HCT116 (cell line): ENCODE measurements around the gene TMSB4X. TPM values are rescaled to one million over a fixed set of nuclear protein-coding genes. Genes with fewer than 3 reads are reported as not detected.

Experiments used
- ATAC-seq: fragments of 200-7000 bp; cut with Tn5 transposase; 2 replicates; pipeline ENCODE4 v1.9.1; 2020; ENCODE audit warnings: mild to moderate bottlenecking, moderate library complexity
- BruUV-seq: library from RNA; stranded (reverse); fragments of 400-500 nt; replicated peaks from 2 replicates; lab custom pipeline; 2021; lab: Mats Ljungman, UMichigan
- CTCF ChIA-PET: fragments of 300-600 bp; sonication (Branson Sonifier 250); formaldehyde crosslinking; loops from one replicate; lab custom pipeline; 2021; ENCODE audit warnings: antibody characterized with exemption; lab: Charles Lee
- POLR2A ChIA-PET: fragments of 300-600, 350-600 bp; sonication (Branson Sonifier 250); formaldehyde crosslinking; loops from one replicate; lab custom pipeline; 2021; ENCODE audit warnings: antibody characterized with exemption; lab: Charles Lee
- RAD21 ChIA-PET, 2 experiments: fragments of 300-600 bp; sonication (Branson Sonifier 250); formaldehyde crosslinking; loops; one replicate each; lab custom pipeline; 2023; ENCODE audit warnings: low total read pairs in 2 of 2; ENCODE audit not compliant: uncharacterized antibody in 2 of 2, unreplicated experiment in 2 of 2, low non-redundant PET in 1 of 2; lab: Charles Lee
- DNase-seq: peaks from one replicate; pipeline ENCODE4 v3.0.0-alpha.2; 2010; ENCODE audit warnings: low read depth, low spot score
- H2AFZ ChIP-seq: fragments of 200-600 bp; shearing (Covaris generic), sonication (generic); 2 replicates; pipeline ENCODE4 v1.6.1; 2017; ENCODE audit warnings: low read depth, mixed run types, mixed read lengths, antibody characterized with exemption, low read length; ENCODE audit not compliant: poor library complexity, severe bottlenecking
- H3K27ac ChIP-seq: 2 replicates; pipeline ENCODE4 v1.5.1; 2012; ENCODE audit warnings: low read depth, low read length
- H3K27me3 ChIP-seq: fragments of 200-600 bp; sonication (generic); 2 replicates; pipeline ENCODE4 v1.6.1; 2016; ENCODE audit warnings: mixed run types, low read length, mixed read lengths; ENCODE audit not compliant: insufficient read depth
- H3K36me3 ChIP-seq, 2 experiments: fragments of 200-500 bp in 1 of 2; fragments of 200-600 bp in 1 of 2; sonication (Bioruptor generic) in 1 of 2; sonication (generic) in 1 of 2; 2 replicates each; pipeline versions ENCODE4 v1.5.1 to v1.6.1; 2014 to 2016; ENCODE audit warnings: low read length in 2 of 2, inconsistent platforms in 1 of 2, mixed read lengths in 1 of 2, mixed run types in 1 of 2; ENCODE audit not compliant: insufficient read depth in 2 of 2, control insufficient read depth in 1 of 2
- H3K4me1 ChIP-seq, 2 experiments: fragments of 200-600 bp in 1 of 2; sonication (generic) in 1 of 2; 2 replicates each; pipeline versions ENCODE4 v1.5.1 to v1.6.1; 2012 to 2017; ENCODE audit warnings: low read length in 2 of 2, inconsistent platforms in 1 of 2, mild to moderate bottlenecking in 1 of 2, mixed read lengths in 1 of 2, mixed run types in 1 of 2, moderate library complexity in 1 of 2; ENCODE audit not compliant: insufficient read depth in 2 of 2, control insufficient read depth in 1 of 2
- H3K4me2 ChIP-seq: fragments of 200-600 bp; sonication (generic); 2 replicates; pipeline ENCODE4 v1.6.1; 2017; ENCODE audit warnings: mixed run types, low read length, mixed read lengths
- H3K4me3 ChIP-seq, 2 experiments: fragments of 200-600 bp in 1 of 2; sonication (generic) in 1 of 2; replicated peaks in 1 of 2; 2 replicates each; pipeline ENCODE4 v1.5.1; 2011 to 2016; ENCODE audit warnings: low read length in 2 of 2, control low read depth in 1 of 2, low read depth in 1 of 2, mild to moderate bottlenecking in 1 of 2, mixed read lengths in 1 of 2, mixed run types in 1 of 2
- H3K79me2 ChIP-seq: fragments of 200-600 bp; sonication (generic); 2 replicates; pipeline ENCODE4 v1.6.1; 2017; ENCODE audit warnings: mild to moderate bottlenecking, mixed run types, low read length, moderate library complexity, mixed read lengths; ENCODE audit not compliant: insufficient read depth
- H3K9ac ChIP-seq: fragments of 200-600 bp; sonication (generic); 2 replicates; pipeline ENCODE4 v1.6.1; 2016; ENCODE audit warnings: low read length, mixed read lengths
- H3K9me2 ChIP-seq: fragments of 200-600 bp; sonication (generic), shearing (Covaris generic); 2 replicates; pipeline ENCODE4 v1.6.1; 2017; ENCODE audit warnings: mixed run types, mild to moderate bottlenecking, moderate library complexity; ENCODE audit not compliant: insufficient read depth
- H3K9me3 ChIP-seq, 2 experiments: fragments of 200-500 bp in 1 of 2; fragments of 200-600 bp in 1 of 2; sonication (Bioruptor generic) in 1 of 2; sonication (generic) in 1 of 2; 2 replicates each; pipeline ENCODE4 v1.6.1; 2014 to 2017; ENCODE audit warnings: low read length in 2 of 2, mixed read lengths in 2 of 2, inconsistent platforms in 1 of 2, low read depth in 1 of 2, mild to moderate bottlenecking in 1 of 2, mixed run types in 1 of 2, moderate library complexity in 1 of 2; ENCODE audit not compliant: control insufficient read depth in 1 of 2, insufficient read depth in 1 of 2
- H4K20me1 ChIP-seq: fragments of 200-600 bp; sonication (generic), shearing (Covaris generic); 2 replicates; pipeline ENCODE4 v1.6.1; 2017; ENCODE audit warnings: mixed run types, mild to moderate bottlenecking, moderate library complexity; ENCODE audit not compliant: insufficient read depth
- CBX3 ChIP-seq: IDR thresholded peaks from 2 replicates; pipeline ENCODE4 v1.6.1; 2012; ENCODE audit warnings: low read depth
- CEBPB ChIP-seq: IDR thresholded peaks from 2 replicates; pipeline ENCODE4 v1.6.1; 2012; ENCODE audit warnings: low read depth
- EGR1 ChIP-seq: IDR thresholded peaks from 2 replicates; pipeline ENCODE4 v1.6.1; 2012; ENCODE audit warnings: low read depth
- POLR2A ChIP-seq: IDR thresholded peaks from 2 replicates; pipeline ENCODE4 v1.7.0; 2011; ENCODE audit warnings: borderline replicate concordance; ENCODE audit not compliant: insufficient read depth, insufficient read length; ENCODE audit errors: extremely low read depth
- POLR2AphosphoS5 ChIP-seq: IDR thresholded peaks from 2 replicates; pipeline ENCODE4 v1.6.1; 2011; ENCODE audit warnings: mild to moderate bottlenecking, low read depth, low read length, moderate library complexity
- SIN3A ChIP-seq: IDR thresholded peaks from 2 replicates; pipeline ENCODE4 v1.6.1; 2012; ENCODE audit warnings: low read depth
- SP1 ChIP-seq: IDR thresholded peaks from 2 replicates; pipeline ENCODE4 v1.6.1; 2012; ENCODE audit warnings: low read depth
- SRF ChIP-seq: IDR thresholded peaks from 2 replicates; pipeline ENCODE4 v1.6.1; 2012; ENCODE audit warnings: low read depth
- TCF7L2 ChIP-seq: IDR thresholded peaks from 2 replicates; pipeline ENCODE4 v1.7.0; 2011; ENCODE audit warnings: borderline replicate concordance, inconsistent platforms; ENCODE audit not compliant: insufficient read depth, insufficient read length; ENCODE audit errors: extremely low read depth
- YY1 ChIP-seq: IDR thresholded peaks from 2 replicates; pipeline ENCODE4 v1.6.1; 2011; ENCODE audit warnings: low read length, low read depth, moderate library complexity, mild to moderate bottlenecking; ENCODE audit not compliant: insufficient replicate concordance; ENCODE audit errors: extremely low read depth
- ZFX ChIP-seq: fragments of 450-650 bp; IDR thresholded peaks from 2 replicates; pipeline ENCODE4 v1.6.1; 2017
- intact Hi-C: fragments of 100-400 bp; cut with micrococcal nuclease; formaldehyde crosslinking; loops from 2 replicates; pipeline ENCODE4 v1.10.0; 2022
- total RNA-seq: library from RNA; stranded (reverse); gene quantifications from one replicate; pipeline ENCODE4 v1.2.1, GENCODE V29; 2021; ENCODE audit not compliant: unreplicated experiment
- TF ChIP-seq, protein P1 (sequence below): IDR thresholded peaks from 2 replicates; pipeline ENCODE4 v1.6.1; 2012; ENCODE audit warnings: low read depth
- TF ChIP-seq, protein P2 (sequence below): IDR thresholded peaks from 2 replicates; pipeline ENCODE4 v1.6.1; 2011; ENCODE audit warnings: mild to moderate bottlenecking, low read length, moderate library complexity; ENCODE audit not compliant: insufficient replicate concordance; ENCODE audit errors: extremely low read depth
- TF ChIP-seq, protein P3 (sequence below), 3 experiments: fragments of 200-600 bp in 1 of 3; sonication (generic) in 1 of 3; IDR thresholded peaks in 2 of 3; conservative IDR thresholded peaks in 1 of 3; 2 replicates each; pipeline ENCODE4 v1.5.1; 2012 to 2017; ENCODE audit warnings: low read depth in 2 of 3, low read length in 2 of 3, antibody characterized with exemption in 1 of 3, borderline replicate concordance in 1 of 3, control low read depth in 1 of 3, mild to moderate bottlenecking in 1 of 3, mixed read lengths in 1 of 3, mixed run types in 1 of 3, moderate library complexity in 1 of 3; ENCODE audit not compliant: insufficient read depth in 1 of 3

TMSB4X gene
- total RNA-seq, 1 experiment from 2014 or later: 407 TPM

DNA sequence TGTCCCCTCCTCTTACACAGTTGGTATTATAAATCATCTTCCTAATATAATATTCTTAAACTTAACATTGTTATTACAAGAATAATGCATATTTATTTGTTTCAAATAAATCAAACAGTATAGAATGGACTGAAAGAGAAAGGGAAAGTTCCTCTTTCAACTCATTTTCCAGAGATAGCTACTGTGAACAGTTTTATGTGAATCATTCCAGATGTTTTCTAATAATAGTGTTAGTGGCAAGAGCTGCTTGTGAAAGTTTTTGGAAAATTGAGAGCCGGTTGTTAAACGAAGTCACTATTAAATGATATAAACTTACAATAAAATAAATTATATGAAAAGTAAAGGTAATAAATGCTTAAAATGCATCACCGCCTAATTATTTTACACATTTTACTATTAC, 14.6 kb downstream of the TMSB4X start (continued):
- no peak for TF ChIP-seq POLR2A
- no peak for TF ChIP-seq CEBPB
- TF ChIP-seq POLR2AphosphoS5: no peak
- no peak for TF ChIP-seq CBX3
- no peak for TF ChIP-seq TCF7L2
- TF ChIP-seq, protein P1, sequence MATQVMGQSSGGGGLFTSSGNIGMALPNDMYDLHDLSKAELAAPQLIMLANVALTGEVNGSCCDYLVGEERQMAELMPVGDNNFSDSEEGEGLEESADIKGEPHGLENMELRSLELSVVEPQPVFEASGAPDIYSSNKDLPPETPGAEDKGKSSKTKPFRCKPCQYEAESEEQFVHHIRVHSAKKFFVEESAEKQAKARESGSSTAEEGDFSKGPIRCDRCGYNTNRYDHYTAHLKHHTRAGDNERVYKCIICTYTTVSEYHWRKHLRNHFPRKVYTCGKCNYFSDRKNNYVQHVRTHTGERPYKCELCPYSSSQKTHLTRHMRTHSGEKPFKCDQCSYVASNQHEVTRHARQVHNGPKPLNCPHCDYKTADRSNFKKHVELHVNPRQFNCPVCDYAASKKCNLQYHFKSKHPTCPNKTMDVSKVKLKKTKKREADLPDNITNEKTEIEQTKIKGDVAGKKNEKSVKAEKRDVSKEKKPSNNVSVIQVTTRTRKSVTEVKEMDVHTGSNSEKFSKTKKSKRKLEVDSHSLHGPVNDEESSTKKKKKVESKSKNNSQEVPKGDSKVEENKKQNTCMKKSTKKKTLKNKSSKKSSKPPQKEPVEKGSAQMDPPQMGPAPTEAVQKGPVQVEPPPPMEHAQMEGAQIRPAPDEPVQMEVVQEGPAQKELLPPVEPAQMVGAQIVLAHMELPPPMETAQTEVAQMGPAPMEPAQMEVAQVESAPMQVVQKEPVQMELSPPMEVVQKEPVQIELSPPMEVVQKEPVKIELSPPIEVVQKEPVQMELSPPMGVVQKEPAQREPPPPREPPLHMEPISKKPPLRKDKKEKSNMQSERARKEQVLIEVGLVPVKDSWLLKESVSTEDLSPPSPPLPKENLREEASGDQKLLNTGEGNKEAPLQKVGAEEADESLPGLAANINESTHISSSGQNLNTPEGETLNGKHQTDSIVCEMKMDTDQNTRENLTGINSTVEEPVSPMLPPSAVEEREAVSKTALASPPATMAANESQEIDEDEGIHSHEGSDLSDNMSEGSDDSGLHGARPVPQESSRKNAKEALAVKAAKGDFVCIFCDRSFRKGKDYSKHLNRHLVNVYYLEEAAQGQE: no peak
- no peak for TF ChIP-seq ZFX

DNA sequence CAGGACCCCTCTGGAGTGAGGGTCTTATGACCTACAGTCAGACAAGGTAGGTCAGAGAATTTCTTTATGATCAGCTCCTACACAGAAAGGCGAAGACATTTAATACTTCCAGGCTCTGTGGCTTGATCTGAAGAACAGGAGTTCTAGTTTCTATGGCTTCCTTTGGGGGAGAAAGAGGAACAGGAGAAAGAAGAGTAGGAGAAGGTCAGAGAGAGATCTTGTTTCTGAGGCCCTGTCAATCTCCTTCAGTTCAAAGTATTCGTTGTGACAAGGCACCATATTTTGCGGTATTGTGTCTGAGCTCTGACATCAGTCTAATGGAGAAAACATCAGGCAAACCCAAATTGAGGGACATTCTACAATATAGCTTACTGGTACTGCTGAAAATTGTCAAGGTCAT, 16.7 kb downstream of the TMSB4X start:
- CTCF ChIA-PET: no interaction called here
- DNase-seq (no peak), ATAC-seq (no peak)
- no peaks in the 10 kb centered on the region for H3K79me2 ChIP-seq
- H3K4me3 ChIP-seq: no peak overlapping the region
- H4K20me1 ChIP-seq: no peaks in the 10 kb centered on the region
- H3K27me3 ChIP-seq: no peaks in the 10 kb centered on the region
- no peaks in the 10 kb centered on the region for H3K9me2 ChIP-seq
- no peaks in the 10 kb centered on the region for H3K9me3 ChIP-seq
- POLR2A ChIA-PET: no interaction called here
- RAD21 ChIA-PET: no interaction called here
- no peak overlapping the region for H2AFZ ChIP-seq
- BruUV-seq: no TSS peak
- H3K4me2 ChIP-seq: no peak overlapping the region
- peaks cover 11 to 13% of the 10 kb centered on the region in 2 experiments for H3K4me1 ChIP-seq
- H3K27ac ChIP-seq: no peak overlapping the region
- no peaks in the 10 kb centered on the region for H3K36me3 ChIP-seq
- intact Hi-C loops: no loop called here
- no peak overlapping the region for H3K9ac ChIP-seq
- TF ChIP-seq, protein P1: no peak
- TF ChIP-seq, protein P2, sequence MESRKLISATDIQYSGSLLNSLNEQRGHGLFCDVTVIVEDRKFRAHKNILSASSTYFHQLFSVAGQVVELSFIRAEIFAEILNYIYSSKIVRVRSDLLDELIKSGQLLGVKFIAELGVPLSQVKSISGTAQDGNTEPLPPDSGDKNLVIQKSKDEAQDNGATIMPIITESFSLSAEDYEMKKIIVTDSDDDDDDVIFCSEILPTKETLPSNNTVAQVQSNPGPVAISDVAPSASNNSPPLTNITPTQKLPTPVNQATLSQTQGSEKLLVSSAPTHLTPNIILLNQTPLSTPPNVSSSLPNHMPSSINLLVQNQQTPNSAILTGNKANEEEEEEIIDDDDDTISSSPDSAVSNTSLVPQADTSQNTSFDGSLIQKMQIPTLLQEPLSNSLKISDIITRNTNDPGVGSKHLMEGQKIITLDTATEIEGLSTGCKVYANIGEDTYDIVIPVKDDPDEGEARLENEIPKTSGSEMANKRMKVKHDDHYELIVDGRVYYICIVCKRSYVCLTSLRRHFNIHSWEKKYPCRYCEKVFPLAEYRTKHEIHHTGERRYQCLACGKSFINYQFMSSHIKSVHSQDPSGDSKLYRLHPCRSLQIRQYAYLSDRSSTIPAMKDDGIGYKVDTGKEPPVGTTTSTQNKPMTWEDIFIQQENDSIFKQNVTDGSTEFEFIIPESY: no peak
- no peak for TF ChIP-seq YY1
- TF ChIP-seq CBX3: no peak
- TF ChIP-seq EGR1: no peak
- TF ChIP-seq SIN3A: no peak
- no peak for TF ChIP-seq TCF7L2
- no peak for TF ChIP-seq SRF
- no peak for TF ChIP-seq SP1
- TF ChIP-seq, protein P3, sequence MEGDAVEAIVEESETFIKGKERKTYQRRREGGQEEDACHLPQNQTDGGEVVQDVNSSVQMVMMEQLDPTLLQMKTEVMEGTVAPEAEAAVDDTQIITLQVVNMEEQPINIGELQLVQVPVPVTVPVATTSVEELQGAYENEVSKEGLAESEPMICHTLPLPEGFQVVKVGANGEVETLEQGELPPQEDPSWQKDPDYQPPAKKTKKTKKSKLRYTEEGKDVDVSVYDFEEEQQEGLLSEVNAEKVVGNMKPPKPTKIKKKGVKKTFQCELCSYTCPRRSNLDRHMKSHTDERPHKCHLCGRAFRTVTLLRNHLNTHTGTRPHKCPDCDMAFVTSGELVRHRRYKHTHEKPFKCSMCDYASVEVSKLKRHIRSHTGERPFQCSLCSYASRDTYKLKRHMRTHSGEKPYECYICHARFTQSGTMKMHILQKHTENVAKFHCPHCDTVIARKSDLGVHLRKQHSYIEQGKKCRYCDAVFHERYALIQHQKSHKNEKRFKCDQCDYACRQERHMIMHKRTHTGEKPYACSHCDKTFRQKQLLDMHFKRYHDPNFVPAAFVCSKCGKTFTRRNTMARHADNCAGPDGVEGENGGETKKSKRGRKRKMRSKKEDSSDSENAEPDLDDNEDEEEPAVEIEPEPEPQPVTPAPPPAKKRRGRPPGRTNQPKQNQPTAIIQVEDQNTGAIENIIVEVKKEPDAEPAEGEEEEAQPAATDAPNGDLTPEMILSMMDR (IDR thresholded peaks at IDR 0.05 in 2 of 3, conservative IDR thresholded peaks at IDR 0.05 in 1 of 3; ENCODE audit: borderline replicate concordance in 1 of 3, insufficient read depth in 1 of 3, low read depth in 2 of 3, low read length in 2 of 3): no peak
- no peak for TF ChIP-seq POLR2A
